ENCODE data around the gene CNTN5. TPM values are rescaled to one million over a fixed set of nuclear protein-coding genes. Genes with fewer than 3 reads are reported as not detected.
"Not testable (repeated sequence)": the region's sequence is repeated elsewhere in the genome, so short reads cannot be mapped to it uniquely, and the experiment has no call there.

The CNTN5 gene
- total RNA-seq, 4 donors from 2014 or later, result not detected

DNA sequence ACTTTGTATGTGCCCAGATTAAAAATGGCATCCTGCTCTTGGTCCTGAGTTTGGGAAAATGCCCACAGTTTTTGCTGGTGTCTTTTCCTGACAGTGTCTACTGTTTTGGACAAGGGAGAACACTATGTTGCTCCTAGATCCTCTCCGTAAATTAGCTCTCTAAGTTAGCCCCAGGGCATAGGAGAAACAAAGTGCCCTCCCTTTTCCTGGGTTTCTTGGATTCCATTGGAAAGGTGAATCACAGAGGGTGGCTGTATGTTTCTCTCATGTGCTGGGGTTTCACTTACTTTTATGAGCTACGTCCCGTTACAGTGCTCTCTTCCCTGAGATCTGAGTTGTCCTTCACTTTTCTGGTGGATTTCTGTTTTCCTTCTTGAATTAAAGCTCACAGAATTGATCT, 782.8 kb downstream of the CNTN5 start:
- no peak for TF ChIP-seq POLR2A (IDR thresholded peaks at IDR 0.05)
- TF ChIP-seq, protein P1, sequence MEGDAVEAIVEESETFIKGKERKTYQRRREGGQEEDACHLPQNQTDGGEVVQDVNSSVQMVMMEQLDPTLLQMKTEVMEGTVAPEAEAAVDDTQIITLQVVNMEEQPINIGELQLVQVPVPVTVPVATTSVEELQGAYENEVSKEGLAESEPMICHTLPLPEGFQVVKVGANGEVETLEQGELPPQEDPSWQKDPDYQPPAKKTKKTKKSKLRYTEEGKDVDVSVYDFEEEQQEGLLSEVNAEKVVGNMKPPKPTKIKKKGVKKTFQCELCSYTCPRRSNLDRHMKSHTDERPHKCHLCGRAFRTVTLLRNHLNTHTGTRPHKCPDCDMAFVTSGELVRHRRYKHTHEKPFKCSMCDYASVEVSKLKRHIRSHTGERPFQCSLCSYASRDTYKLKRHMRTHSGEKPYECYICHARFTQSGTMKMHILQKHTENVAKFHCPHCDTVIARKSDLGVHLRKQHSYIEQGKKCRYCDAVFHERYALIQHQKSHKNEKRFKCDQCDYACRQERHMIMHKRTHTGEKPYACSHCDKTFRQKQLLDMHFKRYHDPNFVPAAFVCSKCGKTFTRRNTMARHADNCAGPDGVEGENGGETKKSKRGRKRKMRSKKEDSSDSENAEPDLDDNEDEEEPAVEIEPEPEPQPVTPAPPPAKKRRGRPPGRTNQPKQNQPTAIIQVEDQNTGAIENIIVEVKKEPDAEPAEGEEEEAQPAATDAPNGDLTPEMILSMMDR (IDR thresholded peaks at IDR 0.05), result no peak
- intact Hi-C loops (cut with DNase I; ENCODE audit: low total_unique reads), result no loop called here
- WGBS, 2 donors, result 68 to 77% methylated on average over 3 of the region's 3 CpGs

DNA sequence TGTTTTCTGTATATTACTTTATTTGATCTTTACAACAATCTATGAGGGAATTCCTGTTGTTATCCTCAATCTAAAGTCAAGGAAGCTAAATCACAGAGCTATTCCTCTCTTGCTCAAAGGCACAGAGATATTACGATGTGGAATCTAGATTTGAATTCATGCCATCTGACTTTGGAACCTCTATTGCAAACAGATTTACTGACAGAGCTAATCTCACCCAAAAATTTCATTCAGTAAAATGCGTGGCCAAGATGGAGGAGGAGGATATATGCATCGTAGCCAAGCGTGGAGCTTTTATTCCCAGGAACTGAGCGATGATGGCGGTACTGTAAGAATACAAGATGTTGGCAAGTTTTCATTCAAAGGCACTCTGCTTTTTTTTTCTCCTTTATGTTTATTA, 791.8 kb downstream of the CNTN5 start:
- TF ChIP-seq, protein P1 (IDR thresholded peaks at IDR 0.05), result no peak
- TF ChIP-seq POLR2A (IDR thresholded peaks at IDR 0.05), result no peak
- DNase-seq (ENCODE audit: low spot score in 2 of 2), result no peak
- no peak overlapping the region for H3K4me3 ChIP-seq (ENCODE audit: low read depth, poor library complexity, severe bottlenecking)
- intact Hi-C loops (cut with DNase I; ENCODE audit: low total_unique reads), result no loop called here
- WGBS, 2 donors, result 84 to 86% methylated on average over 6 of the region's 6 CpGs

More for the DNA sequence above, 782.8 kb downstream of the CNTN5 start:
- no peak for DNase-seq (ENCODE audit: low spot score in 2 of 2)
- no peak overlapping the region for H3K4me3 ChIP-seq (ENCODE audit: low read depth, poor library complexity, severe bottlenecking)

DNA sequence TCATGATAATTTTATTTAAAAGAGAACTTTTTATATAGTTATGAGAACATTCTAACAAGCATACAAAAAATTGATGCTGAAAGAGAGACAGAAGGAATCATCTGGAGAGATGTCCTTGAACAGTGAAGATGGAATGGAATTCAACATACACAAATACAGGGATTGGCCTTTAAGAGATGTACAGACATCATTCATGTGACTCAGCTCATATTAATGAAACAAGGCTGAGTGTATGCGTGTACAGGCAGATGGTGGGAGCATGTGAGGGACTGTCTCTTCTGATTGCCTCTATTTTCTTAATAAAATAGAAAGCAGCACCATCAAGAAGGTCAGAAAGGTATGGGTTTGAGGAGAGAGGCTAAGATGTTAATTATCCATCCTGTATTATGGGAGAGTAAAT, 793.3 kb downstream of the CNTN5 start:
- TF ChIP-seq, protein P1 (IDR thresholded peaks at IDR 0.05), result no peak
- TF ChIP-seq POLR2A (IDR thresholded peaks at IDR 0.05), result no peak
- intact Hi-C loops (cut with DNase I; ENCODE audit: low total_unique reads), result no loop called here
- no peak overlapping the region for H3K4me3 ChIP-seq (ENCODE audit: low read depth, poor library complexity, severe bottlenecking)
- WGBS, 2 donors, result 57 to 58% methylated on average over 1 of the region's 1 CpG
- no peak for DNase-seq (ENCODE audit: low spot score in 2 of 2)

DNA sequence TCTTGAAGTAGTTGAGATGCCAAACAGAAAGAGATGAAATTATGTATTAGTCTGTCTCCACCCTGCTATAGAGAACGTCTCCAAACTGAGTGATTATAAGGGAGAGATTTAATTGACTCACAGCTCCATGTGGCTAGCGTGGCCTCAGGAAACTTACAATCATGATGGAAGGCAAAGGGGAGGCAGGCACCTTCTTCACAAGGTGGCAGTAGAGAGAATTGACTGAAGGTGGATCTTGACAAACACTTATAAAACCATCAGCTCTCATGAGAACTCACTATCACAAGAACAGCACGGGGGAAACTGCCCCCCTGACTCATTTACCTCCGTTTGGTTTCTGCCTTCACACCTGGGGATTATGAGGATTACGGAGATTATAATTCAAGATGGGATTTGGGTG, 794.0 kb downstream of the CNTN5 start:
- intact Hi-C loops (cut with DNase I; ENCODE audit: low total_unique reads), result no loop called here
- no peak for TF ChIP-seq POLR2A (IDR thresholded peaks at IDR 0.05)
- TF ChIP-seq, protein P1 (IDR thresholded peaks at IDR 0.05), result no peak

DNA sequence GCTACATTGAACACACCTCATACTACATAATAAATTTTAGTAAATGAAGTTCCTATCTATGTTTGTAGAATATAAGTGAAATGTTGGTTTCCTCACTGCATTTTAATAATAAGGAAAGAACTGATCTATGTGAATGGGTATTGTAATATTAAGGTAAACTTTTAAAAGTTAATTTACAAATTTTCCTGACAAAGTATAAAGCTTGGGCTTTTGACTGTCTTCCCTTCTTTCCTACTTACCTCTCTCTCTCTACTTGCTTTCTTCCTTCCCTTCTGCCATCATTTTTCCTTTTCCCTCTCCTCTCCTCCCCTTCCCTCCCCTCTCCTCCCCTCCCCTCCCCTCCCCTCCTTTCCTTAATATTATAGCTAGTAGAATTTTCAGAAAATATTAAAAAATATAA, 798.2 kb downstream of the CNTN5 start:
- TF ChIP-seq POLR2A (IDR thresholded peaks at IDR 0.05), result no peak
- TF ChIP-seq, protein P1 (IDR thresholded peaks at IDR 0.05), result no peak
- H3K4me3 ChIP-seq (ENCODE audit: low read depth, poor library complexity, severe bottlenecking), result no peak overlapping the region
- DNase-seq (ENCODE audit: low spot score in 2 of 2), result no peak
- intact Hi-C loops (cut with DNase I; ENCODE audit: low total_unique reads), result no loop called here

More for the DNA sequence above, 794.0 kb downstream of the CNTN5 start:
- H3K4me3 ChIP-seq (ENCODE audit: low read depth, poor library complexity, severe bottlenecking), result no peak overlapping the region
- WGBS, 2 donors, result 70 to 79% methylated on average over 5 of the region's 5 CpGs
- no peak for DNase-seq (ENCODE audit: low spot score in 2 of 2)

DNA sequence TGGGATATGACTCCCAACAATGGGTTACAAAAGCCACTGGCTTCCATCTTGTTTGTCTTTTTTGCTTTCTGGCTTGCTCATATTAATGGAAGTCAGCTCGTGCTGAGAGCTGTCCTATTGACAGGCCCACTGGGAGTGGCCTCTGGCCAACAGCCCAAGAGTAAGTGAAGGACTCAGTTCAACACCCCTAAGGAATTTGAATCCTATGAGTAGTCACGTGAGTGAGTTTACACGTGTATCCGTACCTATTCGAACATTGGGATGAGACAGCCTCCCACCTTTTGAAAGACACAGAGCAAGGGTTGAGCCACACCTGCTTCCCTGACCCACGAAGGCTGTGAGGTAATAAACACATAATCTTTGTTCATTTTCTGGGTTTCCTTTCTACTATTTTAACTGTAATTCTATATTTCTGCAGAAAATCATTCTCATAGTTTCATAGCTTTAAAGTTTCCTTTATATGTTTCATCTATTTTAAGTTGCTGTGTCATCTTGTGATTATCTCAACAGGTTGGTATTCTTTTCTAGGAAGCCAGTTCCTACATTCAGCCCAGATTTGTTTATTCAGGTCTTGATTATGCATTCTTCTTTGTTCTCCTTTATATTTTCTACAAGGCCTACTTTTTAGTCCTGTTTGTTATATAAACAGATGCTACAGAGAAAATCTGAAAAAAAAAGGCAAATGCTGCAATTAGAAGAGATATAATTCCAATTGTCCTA, 802.3 kb downstream of the CNTN5 start:
- H3K4me3 ChIP-seq (ENCODE audit: low read depth, poor library complexity, severe bottlenecking), result no peak overlapping the region
- WGBS, 2 donors, result 61 to 70% methylated on average over 6 of the region's 6 CpGs
- TF ChIP-seq, protein P1 (IDR thresholded peaks at IDR 0.05), result no peak
- TF ChIP-seq POLR2A (IDR thresholded peaks at IDR 0.05), result no peak
- DNase-seq (ENCODE audit: low spot score in 2 of 2), result no peak
- intact Hi-C loops (cut with DNase I; ENCODE audit: low total_unique reads), result no loop called here

DNA sequence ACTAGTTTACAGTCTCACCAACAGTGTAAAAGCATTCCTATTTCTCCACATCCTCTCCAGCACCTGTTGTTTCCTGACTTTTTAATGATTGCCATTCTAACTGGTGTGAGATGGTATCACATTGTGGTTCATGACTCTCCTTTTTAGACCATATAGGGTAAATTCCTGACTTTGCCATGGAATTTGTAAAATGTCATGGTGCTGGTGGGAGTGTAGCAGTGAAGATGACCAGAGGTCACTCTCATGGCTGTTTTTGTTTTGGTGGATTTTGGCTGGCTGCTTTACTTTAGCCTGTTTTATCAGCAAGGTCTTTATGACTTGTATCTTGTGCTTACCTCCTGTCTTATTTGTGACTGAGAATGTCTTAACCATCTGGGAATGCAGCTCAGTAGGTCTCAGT, 816.0 kb downstream of the CNTN5 start:
- intact Hi-C loops (cut with DNase I; ENCODE audit: low total_unique reads); H3K4me3 ChIP-seq (ENCODE audit: low read depth, poor library complexity, severe bottlenecking); DNase-seq (ENCODE audit: low spot score in 2 of 2): not testable (repeated sequence)

Data from lower leg skin (tissue), 4 donors.